ENCODE results near the gene P4HA1. TPM values are rescaled to one million over a fixed set of nuclear protein-coding genes. Genes with fewer than 3 reads are reported as not detected.

P4HA1 gene
- polyA plus RNA-seq, 5 donors = 51.4 to 84.2 (median 71.5) TPM

GRCh38 chr10:73095481-73096021 lies 1.1 kb downstream of the P4HA1 start:
- DNase-seq = peak; percentile 81 to 84

GRCh38 chr10:73094986-73095480 lies 1.6 kb downstream of the P4HA1 start:
- peak in 1 of 2 donors; percentile 17 for DNase-seq

- DNase-seq = peak in 1 of 2 donors; percentile 18
Observed at GRCh38 chr10:73093922-73094850, 2.5 kb downstream of the P4HA1 start.

GRCh38 chr10:73092830-73093229 lies 3.8 kb downstream of the P4HA1 start:
- DNase-seq = no peak

GRCh38 chr10:73088304-73088703 lies 8.4 kb downstream of the P4HA1 start:
- DNase-seq = no peak

GRCh38 chr10:73086816-73087215 lies 9.8 kb downstream of the P4HA1 start:
- no peak for DNase-seq

- no peak for DNase-seq
Observed at GRCh38 chr10:73084209-73084608, 12.5 kb downstream of the P4HA1 start.

- no peak for DNase-seq
Observed at GRCh38 chr10:73083221-73083620, 13.4 kb downstream of the P4HA1 start.

- DNase-seq = no peak
Observed at GRCh38 chr10:73079779-73080541, 16.7 kb downstream of the P4HA1 start.

GRCh38 chr10:73076360-73077183 lies 20.1 kb downstream of the P4HA1 start:
- DNase-seq = peak; percentile 68 to 72

GRCh38 chr10:73075829-73076228 lies 20.8 kb downstream of the P4HA1 start:
- no peak for DNase-seq

GRCh38 chr10:73073627-73074026 lies 23.0 kb downstream of the P4HA1 start:
- no peak for DNase-seq

- no peak for DNase-seq
Observed at GRCh38 chr10:73065441-73065840, 31.2 kb downstream of the P4HA1 start.

GRCh38 chr10:73061743-73062142 lies 34.9 kb downstream of the P4HA1 start:
- no peak for DNase-seq

GRCh38 chr10:73060738-73061635 lies 35.7 kb downstream of the P4HA1 start:
- no peak for DNase-seq

- no peak for DNase-seq
Observed at GRCh38 chr10:73060173-73060572, 36.5 kb downstream of the P4HA1 start.

- no peak for DNase-seq
Observed at GRCh38 chr10:73058057-73058591, 38.5 kb downstream of the P4HA1 start.

- no peak for DNase-seq
Observed at GRCh38 chr10:73054286-73054685, 42.4 kb downstream of the P4HA1 start.

GRCh38 chr10:73053275-73053674 lies 43.4 kb downstream of the P4HA1 start:
- DNase-seq = no peak
